ENCODE results near the gene SNX15.
"Not testable (repeated sequence)": the region's sequence is repeated elsewhere in the genome, so short reads cannot be mapped to it uniquely, and the experiment has no call there.

SNX15 gene

GRCh38 chr11:65027213-65028067 lies at the start of gene SNX15:
Gene SNX15 (plus strand): TSS chr11:65027439. CDS start chr11:65027538, 99 bp downstream.
- FAIRE-seq: no peak

GRCh38 chr11:64983339-64983738 lies 43.9 kb upstream of the SNX15 start:
- not testable (repeated sequence) for FAIRE-seq

- FAIRE-seq: no peak
Measured at GRCh38 chr11:64987998-64988854, 39.0 kb upstream of the SNX15 start.

- FAIRE-seq: no peak
Measured at GRCh38 chr11:64989416-64989815, 37.8 kb upstream of the SNX15 start.

GRCh38 chr11:64990222-64990923 lies 36.9 kb upstream of the SNX15 start:
- no peak for FAIRE-seq

GRCh38 chr11:64994318-64994717 lies 32.9 kb upstream of the SNX15 start:
- FAIRE-seq: no peak

- FAIRE-seq: no peak
Measured at GRCh38 chr11:64996327-64996709, 30.9 kb upstream of the SNX15 start.

- FAIRE-seq: peak; percentile 39
Measured at GRCh38 chr11:64996710-64997380, 30.4 kb upstream of the SNX15 start, which contains the start of gene BATF2. Gene BATF2 (minus strand): TSS chr11:64996971. CDS start chr11:64996914, 57 bp downstream.

- FAIRE-seq: no peak
Measured at GRCh38 chr11:64998141-64998540, 29.1 kb upstream of the SNX15 start.

GRCh38 chr11:64998690-64999431 lies 28.4 kb upstream of the SNX15 start:
- FAIRE-seq: no peak

- FAIRE-seq: no peak
Measured at GRCh38 chr11:64999478-64999877, 27.8 kb upstream of the SNX15 start.

- no peak for FAIRE-seq
Measured at GRCh38 chr11:65002706-65003105, 24.5 kb upstream of the SNX15 start.

- no peak for FAIRE-seq
Measured at GRCh38 chr11:65003282-65003681, 24.0 kb upstream of the SNX15 start.

- FAIRE-seq: not testable (repeated sequence)
Measured at GRCh38 chr11:65003968-65004367, 23.3 kb upstream of the SNX15 start.

- no peak for FAIRE-seq
Measured at GRCh38 chr11:65008016-65008415, 19.2 kb upstream of the SNX15 start.

GRCh38 chr11:65008873-65009272 lies 18.4 kb upstream of the SNX15 start:
- no peak for FAIRE-seq

GRCh38 chr11:65013130-65013887 lies 13.9 kb upstream of the SNX15 start:
- no peak for FAIRE-seq

- no peak for FAIRE-seq
Measured at GRCh38 chr11:65013888-65014725, 13.1 kb upstream of the SNX15 start, which contains the start of gene ARL2. Gene ARL2 (plus strand): TSS chr11:65014160. CDS start chr11:65014208, 48 bp downstream.

GRCh38 chr11:65014726-65015227 lies 12.5 kb upstream of the SNX15 start:
- FAIRE-seq: no peak

- FAIRE-seq: no peak
Measured at GRCh38 chr11:65016705-65017104, 10.5 kb upstream of the SNX15 start.
